HG03558 (cell line): ENCODE measurements around the gene PDE6B.
"Not testable (repeated sequence)": the region's sequence is repeated elsewhere in the genome, so short reads cannot be mapped to it uniquely, and the experiment has no call there.

Source experiments
- ATAC-seq: cut with Tn5 transposase; IDR thresholded peaks from one replicate; pipeline ENCODE4 v1.9.1; 2021; ENCODE audit warnings: moderate number of reproducible peaks; ENCODE audit not compliant: unreplicated experiment; ENCODE audit errors: extremely low read depth

The PDE6B gene

GRCh38 chr4:634599-634985 lies 9.2 kb downstream of the PDE6B start:
- no peak for ATAC-seq

GRCh38 chr4:635066-635835 lies 9.9 kb downstream of the PDE6B start:
- not testable (repeated sequence) for ATAC-seq

DNA sequence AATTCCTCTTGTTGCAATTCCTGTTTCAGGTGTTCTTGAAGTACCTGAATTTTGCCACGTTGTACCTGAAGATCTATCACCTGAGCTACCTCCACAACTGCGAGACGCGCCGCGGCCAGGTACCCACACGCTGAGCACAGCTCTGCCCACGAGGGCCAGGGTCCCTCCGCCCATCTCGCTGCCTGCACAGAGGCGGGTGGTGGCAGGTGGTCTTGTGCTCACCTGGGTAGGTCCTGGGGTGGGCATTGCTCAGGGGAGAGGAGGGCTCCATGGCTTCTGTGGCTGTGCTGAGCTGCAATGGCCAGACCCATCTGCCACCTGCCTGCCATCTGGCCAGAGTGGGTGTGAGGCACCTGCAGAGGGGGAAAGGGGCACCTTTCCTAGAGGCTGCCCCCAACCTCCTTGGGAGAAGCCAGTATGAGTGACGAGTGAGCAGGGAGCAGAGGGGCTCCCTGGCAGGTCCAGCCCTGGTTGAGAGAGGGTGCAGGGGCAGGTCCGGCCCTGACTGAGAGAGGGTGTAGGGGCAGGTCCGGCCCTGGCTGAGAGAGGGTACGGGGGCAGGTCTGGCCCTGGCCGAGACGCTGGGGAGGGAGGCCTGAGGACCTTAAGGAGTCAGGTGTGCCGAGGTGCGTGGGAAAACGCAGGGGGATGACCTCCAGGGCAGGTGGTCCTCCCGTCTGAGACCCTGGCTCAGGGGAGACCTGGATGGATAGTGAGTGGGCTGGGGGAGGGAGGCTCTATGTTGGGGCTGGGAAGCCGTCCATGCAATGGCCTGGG lies 10.7 kb downstream of the PDE6B start:
- no peak for ATAC-seq

DNA sequence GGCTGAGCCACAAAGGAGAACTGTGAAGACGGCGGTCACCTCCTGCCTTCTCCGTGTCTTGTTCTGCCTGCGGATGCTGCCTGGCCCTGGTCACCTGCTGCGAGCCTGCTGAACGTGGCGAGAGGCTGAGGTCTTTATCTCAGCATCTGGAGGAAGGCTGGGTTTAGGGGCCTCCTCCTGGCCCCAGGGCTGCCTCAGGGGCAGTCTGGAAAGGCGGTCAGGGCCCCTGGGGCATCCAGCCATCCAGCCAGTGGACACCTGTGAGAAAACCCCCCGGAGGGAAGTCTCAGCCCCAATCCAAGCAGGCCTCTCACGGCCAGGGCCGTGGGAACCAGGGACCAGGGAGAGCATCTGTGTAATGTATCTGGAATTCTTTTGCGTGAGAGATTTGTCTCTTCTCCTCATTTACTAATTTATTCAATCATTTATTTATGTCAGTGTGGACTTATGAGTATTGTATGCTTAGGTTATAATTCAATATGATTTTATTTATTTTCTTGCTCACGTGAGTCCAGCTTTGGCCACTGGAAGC lies 11.3 kb downstream of the PDE6B start:
- ATAC-seq = no peak

- no peak for ATAC-seq
Observed at GRCh38 chr4:637536-638280, 12.3 kb downstream of the PDE6B start.

DNA sequence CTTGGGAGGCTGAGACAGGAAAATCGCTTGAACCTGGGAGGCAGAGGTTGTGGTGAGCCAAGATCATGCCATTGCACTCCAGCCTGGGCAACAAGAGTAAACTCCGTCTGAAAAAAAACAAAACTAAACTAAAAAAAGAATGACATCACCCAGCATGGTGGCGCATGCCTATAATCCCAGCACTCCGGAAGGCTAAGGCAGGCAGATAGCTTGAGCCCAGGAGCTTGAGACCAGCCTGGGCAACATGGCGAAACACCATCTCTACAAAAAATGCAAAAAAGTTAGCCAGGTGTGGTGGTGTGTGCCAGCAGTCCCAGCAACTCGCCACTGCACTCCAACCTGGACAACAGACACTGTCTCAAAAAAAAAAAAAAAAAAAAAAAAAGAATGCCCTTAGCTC lies 17.0 kb downstream of the PDE6B start:
- ATAC-seq = not testable (repeated sequence)

DNA sequence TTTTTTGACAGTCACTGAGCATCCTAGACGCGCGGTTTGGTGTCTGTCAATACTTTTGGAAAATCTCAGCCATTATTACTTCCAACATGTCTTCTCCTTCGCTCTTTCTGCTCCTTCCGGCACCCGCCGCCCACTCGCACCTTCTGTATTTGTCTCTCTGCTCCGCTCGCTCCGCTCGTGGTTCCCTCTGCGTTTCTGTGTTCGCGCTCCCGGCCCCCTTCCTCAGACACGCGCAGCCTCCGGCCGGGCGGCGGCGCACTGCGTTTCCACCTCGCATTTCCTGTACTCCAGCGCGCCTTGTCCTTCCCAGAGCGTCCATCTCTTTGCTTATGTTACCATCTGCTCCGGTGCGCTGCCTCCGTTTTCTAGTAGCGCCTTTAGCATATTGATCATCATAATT lies 21.1 kb downstream of the PDE6B start:
- no peak for ATAC-seq

DNA sequence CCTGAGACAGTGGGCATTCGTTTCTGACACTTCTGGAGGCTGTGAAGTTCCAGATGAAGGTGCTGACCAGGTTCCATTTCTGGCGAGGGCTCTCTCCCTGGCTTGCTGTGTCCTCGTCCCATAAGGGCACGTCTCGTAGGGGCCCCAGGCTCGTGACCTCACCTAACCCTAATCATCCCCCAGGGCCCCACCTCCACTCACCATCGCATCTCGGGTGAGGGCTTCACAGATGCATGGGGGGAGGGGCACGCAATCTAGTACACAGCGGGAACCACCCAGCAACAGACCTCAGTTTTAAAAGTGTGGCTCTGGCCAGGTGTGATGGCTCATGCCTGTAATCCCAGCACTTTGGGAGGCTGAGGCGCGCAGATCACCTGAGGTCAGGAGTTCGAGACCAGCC lies 22.1 kb downstream of the PDE6B start:
- ATAC-seq = no peak

- ATAC-seq = no peak
Observed at GRCh38 chr4:648579-649292, 23.4 kb downstream of the PDE6B start.

- no peak for ATAC-seq
Observed at GRCh38 chr4:649293-649625, 23.9 kb downstream of the PDE6B start.

DNA sequence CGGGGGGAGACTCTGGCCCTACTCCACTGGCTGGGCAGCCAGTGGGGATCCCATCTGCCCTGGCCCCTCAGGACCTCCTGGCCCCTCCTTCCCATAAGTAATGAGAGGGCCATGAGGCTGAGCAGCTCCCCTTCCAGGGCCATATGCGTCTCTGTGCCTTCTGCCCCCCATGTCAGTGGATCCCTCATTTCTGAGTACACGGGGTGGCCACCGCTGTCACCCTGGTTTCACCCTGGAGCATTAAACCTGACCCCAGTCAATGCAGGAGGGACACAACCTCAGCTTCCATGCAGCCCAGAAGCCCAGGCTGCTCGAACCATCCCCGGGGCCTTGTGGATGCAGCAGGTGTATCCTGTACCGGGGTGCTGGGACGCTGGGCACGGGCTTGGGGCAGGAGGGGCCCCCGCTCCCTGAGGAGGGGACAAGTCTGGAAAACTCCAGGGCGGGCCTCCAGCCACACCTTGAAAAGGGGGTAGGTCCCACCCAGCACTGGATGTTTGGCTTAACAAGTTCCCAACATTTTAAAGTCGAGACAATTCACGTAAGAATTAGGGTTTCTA lies 24.5 kb downstream of the PDE6B start:
- no peak for ATAC-seq

DNA sequence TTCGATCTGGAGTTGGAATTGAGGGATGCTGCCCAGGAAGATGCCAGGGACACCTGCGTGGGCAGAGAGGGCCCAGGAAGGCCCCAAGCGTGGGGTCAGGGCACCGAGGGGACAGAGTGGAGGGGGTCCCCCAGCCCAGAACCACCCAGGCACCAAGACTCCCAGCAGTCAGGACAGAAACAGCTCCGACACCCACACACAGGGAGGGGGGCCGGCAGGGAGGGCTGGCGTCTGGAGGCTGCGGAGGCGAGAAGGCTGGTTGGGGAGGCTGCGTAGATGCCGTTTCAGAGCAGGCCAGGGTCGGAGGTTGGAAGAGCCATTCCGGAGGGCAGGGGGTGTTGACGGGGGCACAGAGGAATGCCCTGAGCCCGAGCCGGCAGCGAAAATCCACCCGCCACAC lies 25.1 kb downstream of the PDE6B start:
- no peak for ATAC-seq

GRCh38 chr4:650951-651883 lies 25.8 kb downstream of the PDE6B start:
- no peak for ATAC-seq

DNA sequence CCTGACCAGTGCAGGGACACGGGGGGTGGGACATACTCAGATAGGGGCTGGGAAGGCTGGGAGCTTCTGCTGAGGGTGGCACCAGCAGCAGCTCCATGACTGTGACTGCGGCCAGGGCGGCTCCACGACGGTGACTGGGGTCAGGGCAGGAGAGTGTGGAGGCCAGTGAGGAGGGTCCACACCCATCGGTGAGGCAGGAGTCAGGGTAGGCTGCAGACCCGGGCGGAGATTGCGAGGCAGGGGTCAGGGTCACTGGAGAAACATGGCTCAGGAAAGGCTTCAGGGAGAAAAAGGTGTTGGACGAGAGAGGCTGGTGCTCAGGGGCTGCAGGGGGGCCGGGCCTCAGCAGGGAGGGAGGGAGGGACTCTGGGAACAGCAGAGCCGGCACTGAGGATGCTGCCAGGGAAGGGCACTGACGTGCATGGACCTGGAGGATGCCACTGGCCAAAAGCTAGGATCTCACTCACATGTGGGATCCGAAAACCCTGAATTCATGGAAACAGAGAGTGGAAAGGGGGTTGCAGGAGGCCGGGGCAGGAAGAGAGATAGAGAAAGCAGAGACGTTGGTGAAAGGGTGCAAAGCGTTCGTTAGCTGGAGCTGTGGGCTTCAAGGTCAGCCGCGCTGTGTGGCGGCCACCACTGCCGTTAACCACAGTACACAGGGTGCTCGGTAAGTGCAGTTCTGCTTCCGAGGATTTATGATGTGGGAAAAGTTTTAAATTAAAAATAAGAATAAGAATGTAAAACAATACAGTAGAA lies 26.7 kb downstream of the PDE6B start:
- no peak for ATAC-seq

DNA sequence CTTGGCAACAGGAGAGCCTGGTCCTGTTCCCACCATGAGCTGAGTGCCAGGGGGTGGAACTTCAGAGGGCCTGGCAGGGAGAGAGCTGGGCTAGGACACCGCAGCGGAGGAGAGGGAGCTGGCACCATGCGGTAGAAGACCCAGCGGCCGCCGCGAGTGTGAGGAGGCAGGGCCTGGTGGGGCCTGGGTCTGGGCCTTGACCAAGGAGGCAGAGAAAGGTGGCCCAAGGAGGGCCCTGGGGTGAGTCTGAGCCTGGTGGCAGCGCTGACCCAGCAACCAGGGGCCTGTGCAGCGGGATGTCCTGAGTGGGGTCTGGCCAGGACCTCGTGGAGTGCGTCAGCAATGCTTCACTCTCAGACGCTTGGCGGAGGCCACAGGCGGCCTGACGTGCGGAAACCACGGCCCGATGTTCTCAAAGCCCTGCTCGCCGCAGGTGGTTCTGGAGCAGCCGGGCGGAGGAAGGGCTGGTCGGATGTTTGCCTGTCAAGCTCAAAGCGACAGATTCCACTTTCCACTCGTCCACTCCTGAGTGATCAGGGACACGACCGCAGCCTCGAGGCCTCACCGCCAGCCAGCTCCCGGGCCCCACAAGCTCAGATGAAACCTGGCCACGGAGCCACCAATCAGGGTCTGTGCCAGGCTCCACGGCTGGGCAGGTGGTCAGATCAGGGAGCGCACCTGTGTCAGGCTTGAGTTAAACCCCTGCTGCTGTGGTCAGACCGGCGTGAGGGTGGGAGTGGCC lies 27.9 kb downstream of the PDE6B start:
- ATAC-seq = no peak

GRCh38 chr4:653831-654502 lies 28.6 kb downstream of the PDE6B start:
- ATAC-seq = no peak

DNA sequence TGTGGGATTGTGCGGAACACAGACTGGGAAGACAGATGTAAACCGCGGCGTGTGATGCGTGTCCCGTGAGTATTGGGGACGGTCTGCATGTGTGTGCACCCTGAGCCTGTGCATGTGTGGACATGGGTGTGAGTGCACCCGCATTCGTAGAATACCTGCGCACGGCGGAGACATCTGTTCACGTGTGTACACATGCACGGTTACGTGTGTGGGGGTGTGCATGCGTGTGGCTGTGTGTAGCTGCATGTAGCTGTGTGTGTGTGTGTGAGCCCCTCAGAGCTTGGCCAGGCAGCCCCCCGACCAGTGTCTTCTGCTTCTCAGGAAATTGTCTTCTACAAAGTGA lies 29.1 kb downstream of the PDE6B start:
- no peak for ATAC-seq
